Motor neuron (in vitro differentiated cells): ENCODE results near the gene ERN1. TPM values are rescaled to one million over a fixed set of nuclear protein-coding genes. Genes with fewer than 3 reads are reported as not detected.
A peak's percentile ranks its signal among the peaks of the same experiment; 100 is the strongest.

Experiments used
- ATAC-seq, 8 experiments: fragments of 200-7000 bp; cut with Tn5 transposase; replicated peaks in 6 of 8; 2 replicates each; pipeline ENCODE4 v1.8.0; 2021; ENCODE audit warnings: mild to moderate bottlenecking in 8 of 8, moderate library complexity in 8 of 8
- H3K27ac ChIP-seq, 2 donors: fragments of 250-450 bp; sonication (Bioruptor Pico); 2 replicates each; pipeline ENCODE4 v1.9.0; 2021; ENCODE audit warnings: antibody characterized with exemption in 2 of 2, mild to moderate bottlenecking in 2 of 2, moderate library complexity in 1 of 2
- H3K4me1 ChIP-seq, 2 donors: fragments of 250-450 bp; sonication (Bioruptor Pico); replicated peaks in 1 of 2; 2 replicates each; pipeline ENCODE4 v1.6.1; 2021; ENCODE audit warnings: antibody characterized with exemption in 2 of 2, mild to moderate bottlenecking in 2 of 2, moderate library complexity in 1 of 2
- H3K4me3 ChIP-seq, 5 donors: fragments of 250-450 bp; sonication (Bioruptor Pico); 2 replicates each; pipeline ENCODE4 v1.9.0; 2021; ENCODE audit warnings: antibody characterized with exemption in 5 of 5, mild to moderate bottlenecking in 5 of 5, moderate library complexity in 4 of 5
- WGBS, 10 experiments: fragments of 450-650 bp; shearing (Covaris generic); methylation state at CpG; one replicate each; pipeline ENCODE4 v1.0.0; 2022; 5-methylcytosine and 5-hydroxymethylcytosine counted together
- in situ Hi-C, 9 experiments: fragments of 400-800 bp; cut with MboI; loops; one replicate each; pipeline ENCODE4 v1.15.0; 2021; ENCODE audit warnings: low sequenced_read_pairs in 9 of 9, low pct_unique_long_range_greater_than_20kb in 2 of 9; ENCODE audit not compliant: unreplicated experiment in 9 of 9
- total RNA-seq, 8 experiments: library from RNA; unstranded; fragments of 300-600 nt; gene quantifications; 2 replicates each; pipeline versions ENCODE4 v1.2.3 to v1.2.4, GENCODE V29; 2022

ERN1 gene
- total RNA-seq, 8 experiments from 2014 or later = 2.3 to 10.4 (median 5.0) TPM

GRCh38 chr17:63997341-63998048, 132.4 kb downstream of the ERN1 start:
- ATAC-seq = peak in 1 of 8 experiments; percentile 6
- in situ Hi-C loops = no loop called here
- Histone ChIP-seq H3K4me1 (peaks cover 0 to 7% of the 10 kb centered on the region in 2 donors), H3K27ac (no peak overlapping the region), H3K4me3 (peak overlapping the region in 4 of 5 donors; percentile 37 to 55 (median 44))
- 8 to 24% (median 15%) methylated on average over 6 to 15 of the region's 19 CpGs; no CpG with 5 or more reads in 2 of the 10 experiments for WGBS, 10 experiments

GRCh38 chr17:63996430-63997182, 133.3 kb downstream of the ERN1 start:
- in situ Hi-C loops = no loop called here
- no peak for ATAC-seq
- 71 to 100% (median 87%) methylated on average over 3 to 8 of the region's 11 CpGs; no CpG with 5 or more reads in 2 of the 10 experiments for WGBS, 10 experiments
- H3K4me1 ChIP-seq = peaks cover 0 to 7% of the 10 kb centered on the region in 2 donors
- no peak overlapping the region for H3K4me3 ChIP-seq
- H3K27ac ChIP-seq = no peak overlapping the region

- peaks cover 0 to 7% of the 10 kb centered on the region in 2 donors for H3K4me1 ChIP-seq
- H3K27ac ChIP-seq = no peak overlapping the region
- in situ Hi-C loops = no loop called here
- ATAC-seq = no peak
- no peak overlapping the region for H3K4me3 ChIP-seq
- whole genome bisulfite sequencing, 10 experiments = 0% methylated on average over 1 of the region's 5 CpGs; no CpG with 5 or more reads in 9 of the 10 experiments
Observed at GRCh38 chr17:63995626-63996025, 134.3 kb downstream of the ERN1 start.

- no peak for ATAC-seq
- Histone ChIP-seq H3K27ac (no peak overlapping the region), H3K4me1 (peaks cover 3 to 9% of the 10 kb centered on the region in 2 donors), H3K4me3 (no peak overlapping the region)
- 0 to 100% (median 41%) methylated on average over 1 to 2 of the region's 3 CpGs; no CpG with 5 or more reads in 6 of the 10 experiments for WGBS, 10 experiments
- in situ Hi-C loops = no loop called here
Observed at GRCh38 chr17:63993368-63993985, 136.5 kb downstream of the ERN1 start.

- in situ Hi-C loops = no loop called here
- no peak for ATAC-seq
- Histone ChIP-seq H3K4me1 (peaks cover 3 to 7% of the 10 kb centered on the region in 2 donors), H3K4me3 (no peak overlapping the region), H3K27ac (no peak overlapping the region)
- 62 to 89% (median 82%) methylated on average over 1 to 10 of the region's 11 CpGs; no CpG with 5 or more reads in 4 of the 10 experiments for WGBS, 10 experiments
Observed at GRCh38 chr17:63991611-63992010, 138.3 kb downstream of the ERN1 start.

GRCh38 chr17:63989622-63990345, 140.2 kb downstream of the ERN1 start:
- H3K4me1 ChIP-seq = peaks cover 3 to 7% of the 10 kb centered on the region in 2 donors
- H3K27ac ChIP-seq = no peak overlapping the region
- WGBS, 10 experiments = 49 to 100% (median 80%) methylated on average over 2 to 8 of the region's 21 CpGs; no CpG with 5 or more reads in 2 of the 10 experiments
- in situ Hi-C loops = no loop called here
- ATAC-seq = peak in 3 of 8 experiments; percentile 2 to 10 (median 6)
- H3K4me3 ChIP-seq = no peak overlapping the region

Other genes with a start within 250 kb of the ERN1 start
- not detected for gene GH2, start 248.2 kb downstream of the ERN1 start, total RNA-seq
- under 1 TPM in 2 of 8 experiments, not detected in 6; 0.24 to 0.46 TPM for gene CSH1, start 233.6 kb downstream of the ERN1 start, total RNA-seq
- gene CSHL1, start 218.9 kb downstream of the ERN1 start, total RNA-seq = under 1 TPM in 5 of 8 experiments, not detected in 3; 0.14 to 0.45 (median 0.31) TPM
- gene GH1, start 211.3 kb downstream of the ERN1 start, total RNA-seq = not detected
- gene CD79B, start 197.8 kb downstream of the ERN1 start, total RNA-seq = 1 to 10 TPM in 3 of 8 experiments, under 1 TPM in 4, not detected in 1; 0.14 to 2.1 (median 0.94) TPM
- 1 to 10 TPM in 4 of 8 experiments, under 1 TPM in 4; 0.04 to 2.1 (median 1.0) TPM for gene SCN4A, start 157.2 kb downstream of the ERN1 start, total RNA-seq
- gene PRR29, start 131.8 kb downstream of the ERN1 start, total RNA-seq = 10 to 100 TPM in 1 of 8 experiments, 1 to 10 TPM in 1, under 1 TPM in 6; 0.36 to 25.1 (median 0.53) TPM
- 10 to 100 TPM in 1 of 8 experiments, 1 to 10 TPM in 2, under 1 TPM in 3, not detected in 2; 0.32 to 11.5 (median 1.0) TPM for gene ICAM2, start 109.5 kb downstream of the ERN1 start, total RNA-seq
- 10 to 100 TPM; 13.9 to 50.9 (median 23.9) TPM for gene TEX2, start 133.1 kb upstream of the ERN1 start, total RNA-seq